ENCODE results near the gene MMEL1.

DNA sequence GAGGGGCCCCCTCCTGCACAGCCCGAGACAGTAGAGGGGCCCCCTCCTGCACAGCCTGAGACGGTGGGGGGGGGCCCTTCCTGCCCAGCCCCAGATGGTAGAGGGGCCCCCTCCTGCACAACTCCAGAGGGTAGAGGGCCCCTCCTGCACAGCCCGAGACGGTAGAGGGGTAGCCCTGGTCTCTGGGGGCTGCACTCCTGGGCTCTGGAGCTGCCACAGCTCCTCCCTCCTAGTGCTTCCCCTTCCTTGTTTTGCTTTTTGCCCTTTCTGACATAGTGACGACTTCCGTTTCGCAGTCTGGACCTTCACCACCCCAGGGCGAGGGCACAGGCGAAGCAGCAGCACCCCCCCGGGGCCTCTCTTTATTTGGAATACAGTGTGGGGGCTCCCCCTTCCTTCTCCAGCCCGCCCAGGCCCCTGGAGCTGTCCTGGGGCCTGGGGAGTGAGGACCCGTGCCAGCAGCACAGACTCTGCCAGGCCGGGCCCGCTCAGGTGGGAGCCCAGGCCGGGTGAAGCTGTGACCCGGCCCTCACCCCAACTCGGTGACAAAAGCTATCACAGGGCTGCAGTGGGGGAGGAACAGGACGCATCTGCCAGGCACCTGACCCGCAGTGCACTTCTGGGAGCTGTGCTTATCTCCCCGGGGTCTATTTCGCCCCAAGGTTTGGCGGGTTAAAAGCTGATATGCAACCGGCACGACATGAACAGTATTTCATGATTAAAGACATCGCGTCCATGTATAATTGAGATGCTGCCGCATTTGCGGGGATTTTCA is 47.3 kb downstream of the MMEL1 start:
- no peak for TF ChIP-seq ZNF296 (CRISPR knock-in tag; conservative IDR thresholded peaks at IDR 0.05)
- TF ChIP-seq, protein P1, sequence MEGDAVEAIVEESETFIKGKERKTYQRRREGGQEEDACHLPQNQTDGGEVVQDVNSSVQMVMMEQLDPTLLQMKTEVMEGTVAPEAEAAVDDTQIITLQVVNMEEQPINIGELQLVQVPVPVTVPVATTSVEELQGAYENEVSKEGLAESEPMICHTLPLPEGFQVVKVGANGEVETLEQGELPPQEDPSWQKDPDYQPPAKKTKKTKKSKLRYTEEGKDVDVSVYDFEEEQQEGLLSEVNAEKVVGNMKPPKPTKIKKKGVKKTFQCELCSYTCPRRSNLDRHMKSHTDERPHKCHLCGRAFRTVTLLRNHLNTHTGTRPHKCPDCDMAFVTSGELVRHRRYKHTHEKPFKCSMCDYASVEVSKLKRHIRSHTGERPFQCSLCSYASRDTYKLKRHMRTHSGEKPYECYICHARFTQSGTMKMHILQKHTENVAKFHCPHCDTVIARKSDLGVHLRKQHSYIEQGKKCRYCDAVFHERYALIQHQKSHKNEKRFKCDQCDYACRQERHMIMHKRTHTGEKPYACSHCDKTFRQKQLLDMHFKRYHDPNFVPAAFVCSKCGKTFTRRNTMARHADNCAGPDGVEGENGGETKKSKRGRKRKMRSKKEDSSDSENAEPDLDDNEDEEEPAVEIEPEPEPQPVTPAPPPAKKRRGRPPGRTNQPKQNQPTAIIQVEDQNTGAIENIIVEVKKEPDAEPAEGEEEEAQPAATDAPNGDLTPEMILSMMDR (CRISPR knock-in tag; IDR thresholded peaks at IDR 0.05): no peak
- no peak for TF ChIP-seq ARNTL (CRISPR knock-in tag; IDR thresholded peaks at IDR 0.05)

Data from HepG2 (cell line).